Measurements from ENCODE around the gene WNT7A.

The WNT7A gene

DNA sequence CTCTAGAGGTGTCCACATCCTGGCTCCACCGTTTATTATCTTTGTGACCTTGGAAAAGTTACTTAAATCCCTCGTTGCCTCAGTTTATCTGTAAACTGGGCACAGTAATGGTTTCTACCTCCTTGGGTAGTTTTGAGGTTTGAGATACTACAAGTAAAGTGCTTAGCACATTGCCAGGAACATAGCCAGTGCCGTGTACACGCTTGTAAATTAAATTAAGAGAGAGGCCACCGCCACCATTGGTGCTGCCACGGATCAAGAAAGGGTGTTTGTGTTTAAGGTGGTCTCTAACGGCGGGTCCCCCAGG, 5.8 kb upstream of the WNT7A start:
- no peak overlapping the region for H3K4me3 ChIP-seq (ENCODE audit: low read depth, low read length)
- in situ Hi-C loops (cut with HindIII; ENCODE audit: low sequenced_read_pairs), result no loop called here
- no peak for DNase-seq (ENCODE audit: low read depth)
- TF ChIP-seq, protein P1, sequence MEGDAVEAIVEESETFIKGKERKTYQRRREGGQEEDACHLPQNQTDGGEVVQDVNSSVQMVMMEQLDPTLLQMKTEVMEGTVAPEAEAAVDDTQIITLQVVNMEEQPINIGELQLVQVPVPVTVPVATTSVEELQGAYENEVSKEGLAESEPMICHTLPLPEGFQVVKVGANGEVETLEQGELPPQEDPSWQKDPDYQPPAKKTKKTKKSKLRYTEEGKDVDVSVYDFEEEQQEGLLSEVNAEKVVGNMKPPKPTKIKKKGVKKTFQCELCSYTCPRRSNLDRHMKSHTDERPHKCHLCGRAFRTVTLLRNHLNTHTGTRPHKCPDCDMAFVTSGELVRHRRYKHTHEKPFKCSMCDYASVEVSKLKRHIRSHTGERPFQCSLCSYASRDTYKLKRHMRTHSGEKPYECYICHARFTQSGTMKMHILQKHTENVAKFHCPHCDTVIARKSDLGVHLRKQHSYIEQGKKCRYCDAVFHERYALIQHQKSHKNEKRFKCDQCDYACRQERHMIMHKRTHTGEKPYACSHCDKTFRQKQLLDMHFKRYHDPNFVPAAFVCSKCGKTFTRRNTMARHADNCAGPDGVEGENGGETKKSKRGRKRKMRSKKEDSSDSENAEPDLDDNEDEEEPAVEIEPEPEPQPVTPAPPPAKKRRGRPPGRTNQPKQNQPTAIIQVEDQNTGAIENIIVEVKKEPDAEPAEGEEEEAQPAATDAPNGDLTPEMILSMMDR (IDR thresholded peaks at IDR 0.05; ENCODE audit: low read depth, low read length, missing control alignments), result no peak

GRCh38 chr3:13884851-13885703, 5.2 kb upstream of the WNT7A start:
- TF ChIP-seq, protein P1 (IDR thresholded peaks at IDR 0.05; ENCODE audit: low read depth, low read length, missing control alignments), result peak; percentile 58
- in situ Hi-C loops (cut with HindIII; ENCODE audit: low sequenced_read_pairs), result no loop called here
- no peak overlapping the region for H3K4me3 ChIP-seq (ENCODE audit: low read depth, low read length)
- DNase-seq (ENCODE audit: low read depth), result no peak

DNA sequence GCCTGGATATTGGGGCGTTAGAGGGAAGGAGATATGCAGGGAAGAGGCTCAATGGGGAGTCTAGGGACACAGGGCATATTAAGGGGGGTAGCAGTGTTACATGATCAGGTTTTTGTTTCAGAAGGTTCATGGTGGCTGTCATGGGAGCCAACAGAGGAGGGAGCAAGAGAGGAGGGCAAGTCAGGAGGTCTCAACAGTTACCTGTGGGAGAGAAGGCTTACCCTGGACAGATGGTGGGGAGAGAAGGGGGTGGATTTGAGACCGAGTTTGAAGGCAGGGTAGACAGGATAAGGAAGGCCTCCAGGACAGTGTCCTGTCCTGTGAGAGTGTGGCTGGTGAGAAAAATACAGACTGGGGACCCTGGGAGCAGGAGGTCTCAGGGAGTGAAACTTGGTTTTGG, 3.8 kb upstream of the WNT7A start:
- DNase-seq (ENCODE audit: low read depth), result no peak
- TF ChIP-seq, protein P1 (IDR thresholded peaks at IDR 0.05; ENCODE audit: low read depth, low read length, missing control alignments), result no peak
- no peak overlapping the region for H3K4me3 ChIP-seq (ENCODE audit: low read depth, low read length)
- in situ Hi-C loops (cut with HindIII; ENCODE audit: low sequenced_read_pairs), result no loop called here

DNA sequence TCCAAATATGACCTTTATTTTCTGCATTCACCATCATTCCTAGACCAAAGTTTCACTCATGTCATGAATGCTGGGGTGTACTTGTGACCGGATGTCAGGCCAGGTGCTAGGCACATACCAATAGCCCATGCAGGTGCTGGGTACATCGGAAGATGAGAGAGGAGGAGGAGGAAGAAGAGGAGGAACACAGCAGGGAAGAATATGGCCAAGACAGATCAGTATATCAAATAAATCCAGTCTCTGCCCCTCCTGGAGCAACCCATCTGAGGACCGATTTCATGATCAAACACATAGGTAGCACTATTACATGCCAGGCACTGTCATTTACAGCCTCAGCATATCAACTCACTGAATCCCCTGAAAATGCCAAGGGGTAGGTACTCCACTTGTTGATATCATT, 3.0 kb upstream of the WNT7A start:
- DNase-seq (ENCODE audit: low read depth), result no peak
- H3K4me3 ChIP-seq (ENCODE audit: low read depth, low read length), result no peak overlapping the region
- in situ Hi-C loops (cut with HindIII; ENCODE audit: low sequenced_read_pairs), result no loop called here
- TF ChIP-seq, protein P1 (IDR thresholded peaks at IDR 0.05; ENCODE audit: low read depth, low read length, missing control alignments), result no peak

GRCh38 chr3:13881536-13882410, 1.9 kb upstream of the WNT7A start:
- H3K4me3 ChIP-seq (ENCODE audit: low read depth, low read length), result no peak overlapping the region
- TF ChIP-seq, protein P1 (IDR thresholded peaks at IDR 0.05; ENCODE audit: low read depth, low read length, missing control alignments), result no peak
- in situ Hi-C loops (cut with HindIII; ENCODE audit: low sequenced_read_pairs), result no loop called here
- DNase-seq (ENCODE audit: low read depth), result no peak

DNA sequence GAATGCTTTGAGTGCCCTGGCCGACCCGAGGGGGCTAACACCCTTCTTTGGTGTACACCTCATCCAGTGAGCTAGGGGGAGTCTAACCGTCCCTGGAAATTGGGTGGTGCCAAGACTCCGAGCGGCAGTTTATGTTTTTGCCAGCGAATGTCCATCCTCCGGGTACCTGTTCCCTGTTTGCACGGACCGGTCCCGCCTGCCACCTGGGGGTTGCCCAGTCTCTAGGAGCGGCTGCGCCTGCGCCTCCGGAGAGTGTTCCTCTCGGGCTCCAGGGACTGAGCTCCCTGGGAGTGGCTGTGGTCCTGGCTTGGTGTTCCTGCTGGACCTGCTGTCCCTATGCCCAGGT, 913 bp upstream of the WNT7A start:
- no peak for DNase-seq (ENCODE audit: low read depth)
- TF ChIP-seq, protein P1 (IDR thresholded peaks at IDR 0.05; ENCODE audit: low read depth, low read length, missing control alignments), result no peak
- in situ Hi-C loops (cut with HindIII; ENCODE audit: low sequenced_read_pairs), result no loop called here
- H3K4me3 ChIP-seq (ENCODE audit: low read depth, low read length), result no peak overlapping the region
